ENCODE measurements around the gene MDC1. TPM values are rescaled to one million over a fixed set of nuclear protein-coding genes. Genes with fewer than 3 reads are reported as not detected.
A peak's percentile ranks its signal among the peaks of the same experiment; 100 is the strongest.
"Not testable (repeated sequence)": the region's sequence is repeated elsewhere in the genome, so short reads cannot be mapped to it uniquely, and the experiment has no call there.

MDC1 gene
- total and polyA plus RNA-seq, 8 donors: 12.3 to 28.0 (median 15.5) TPM

- Histone ChIP-seq H3K27ac (peak overlapping the region; percentile 22 to 97 (median 68)), H3K9me3 (no peaks in the 10 kb centered on the region), H3K4me1 (peaks cover 8 to 12% (median 8%) of the 10 kb centered on the region in 3 donors), H3K27me3 (no peaks in the 10 kb centered on the region), H3K4me3 (peak overlapping the region; percentile 63 to 84 (median 84)), H3K36me3 (peaks cover 0 to 24% (median 11%) of the 10 kb centered on the region in 3 donors)
- WGBS, 2 donors: 23 to 27% methylated on average over 27 of the region's 27 CpGs
- DNase-seq: peak; percentile 70 to 94 (median 84)
- peak; percentile 13 to 36 (median 28) for ATAC-seq
- FAIRE-seq: no peak
- intact Hi-C loops (cut with DNase I): loop anchor here in 2 of 3 donors (2.0 to 10.0 kb wide), 3 partner anchors 40 to 178 kb away; no protein-coding TSS in a partner anchor
- TF ChIP-seq CTCF (IDR thresholded peaks at IDR 0.05): peak; percentile 90 to 97 (median 96)
These were observed 5.4 kb upstream of the MDC1 start for GRCh38 chr6:30722280-30723112.

DNA sequence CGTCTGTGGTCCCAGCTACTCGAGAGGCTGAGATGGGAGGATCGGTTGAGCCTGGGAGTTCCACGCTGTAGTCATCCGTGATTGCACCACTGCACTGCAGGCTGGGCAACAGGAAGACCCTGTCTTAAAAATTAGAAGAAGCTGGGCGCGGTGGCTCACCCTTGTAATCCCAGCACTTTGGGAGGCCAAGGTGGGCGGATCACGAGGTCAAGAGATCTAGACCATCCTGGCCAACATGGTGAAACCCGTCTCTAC lies 4.9 kb upstream of the MDC1 start:
- not testable (repeated sequence) for H3K9me3 ChIP-seq, FAIRE-seq, H3K27me3 ChIP-seq, ATAC-seq
- Histone ChIP-seq H3K4me3 (peak overlapping the region; percentile 63 to 84 (median 84)), H3K36me3 (peaks cover 0 to 24% (median 11%) of the 10 kb centered on the region in 3 donors), H3K27ac (peak overlapping the region; percentile 45 to 97 (median 71)), H3K4me1 (peaks cover 8 to 12% (median 8%) of the 10 kb centered on the region in 3 donors)
- 30 to 36% methylated on average over 10 of the region's 10 CpGs for WGBS, 2 donors
- intact Hi-C loops (cut with DNase I): loop anchor here in 2 of 3 donors (2.0 to 10.0 kb wide), 3 partner anchors 40 to 177 kb away; no protein-coding TSS in a partner anchor
- peak in 3 of 6 donors; percentile 25 to 51 (median 42) for DNase-seq

DNA sequence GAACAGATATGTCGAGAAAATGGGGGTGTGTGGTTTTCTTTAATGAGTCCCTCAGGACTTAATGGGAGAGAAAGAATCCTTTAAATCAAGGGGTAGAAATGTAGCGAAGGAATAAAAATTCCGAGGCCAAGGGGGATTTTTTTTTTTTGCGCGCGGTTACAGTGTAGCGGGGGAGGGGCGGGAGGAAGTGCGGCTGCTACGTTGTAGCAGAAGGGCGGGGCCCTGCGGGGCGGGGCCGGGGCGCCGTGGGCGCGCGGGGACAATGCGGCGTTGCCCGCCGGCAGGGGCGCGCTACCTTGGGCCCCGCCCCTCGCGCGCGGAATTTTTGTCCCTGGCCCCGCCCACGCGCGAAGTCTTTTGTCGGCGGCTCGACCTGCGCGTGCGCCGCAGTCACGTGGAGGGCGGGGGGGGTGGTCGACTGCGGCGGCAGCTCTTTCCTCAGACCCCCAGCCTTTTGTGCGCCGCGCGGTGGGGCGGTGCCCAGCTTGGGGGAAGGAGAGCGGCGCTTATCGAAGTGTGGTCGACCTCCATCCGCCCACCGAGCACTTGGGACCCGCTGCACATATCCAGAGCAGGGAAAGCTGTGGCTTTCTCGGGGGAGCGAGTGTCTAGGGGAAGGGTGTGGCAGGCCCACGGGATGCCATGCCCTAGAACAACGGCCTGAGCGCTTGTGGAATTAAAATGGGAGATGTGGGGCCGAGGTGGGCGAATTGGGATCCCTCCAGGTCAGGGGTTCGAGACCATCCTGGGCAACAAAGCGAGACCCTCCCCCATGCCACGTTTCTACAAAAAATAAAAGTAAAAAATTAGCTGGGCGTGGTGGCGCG lies 4.3 kb upstream of the MDC1 start:
- peaks cover 8 to 12% (median 8%) of the 10 kb centered on the region in 3 donors for H3K4me1 ChIP-seq
- no peak for FAIRE-seq

GRCh38 chr6:30720738-30721197 lies 3.7 kb upstream of the MDC1 start:
- WGBS, 2 donors: 0 to 1% methylated on average over 29 of the region's 29 CpGs
- H3K36me3 ChIP-seq: peaks cover 0 to 24% (median 11%) of the 10 kb centered on the region in 3 donors
- no peak for FAIRE-seq
- H3K27ac ChIP-seq: peak overlapping the region; percentile 79 to 97 (median 86)
- DNase-seq: peak; percentile 70 to 80 (median 75)
- peak overlapping the region; percentile 47 to 84 (median 84) for H3K4me3 ChIP-seq
- H3K9me3 ChIP-seq: no peaks in the 10 kb centered on the region
- TF ChIP-seq CTCF (IDR thresholded peaks at IDR 0.05): no peak
- no peaks in the 10 kb centered on the region for H3K27me3 ChIP-seq
- ATAC-seq: peak; percentile 17 to 35 (median 22)
- peaks cover 8 to 12% (median 8%) of the 10 kb centered on the region in 3 donors for H3K4me1 ChIP-seq
- intact Hi-C loops (cut with DNase I): loop anchor here in 2 of 3 donors (5.0 to 10.0 kb wide), 2 partner anchors 38 to 176 kb away; no protein-coding TSS in a partner anchor

More for the DNA sequence above, 4.3 kb upstream of the MDC1 start:
- H3K4me3 ChIP-seq: peak overlapping the region; percentile 63 to 84 (median 84)
- ATAC-seq (peak; percentile 70 to 80 (median 74)), DNase-seq (peak; percentile 87 to 95 (median 92))
- 3 to 5% methylated on average over 60 to 71 of the region's 71 CpGs for WGBS, 2 donors
- no peaks in the 10 kb centered on the region for H3K27me3 ChIP-seq
- peaks cover 0 to 24% (median 11%) of the 10 kb centered on the region in 3 donors for H3K36me3 ChIP-seq
- intact Hi-C loops (cut with DNase I): loop anchor here in 2 of 3 donors (2.0 to 10.0 kb wide), 3 partner anchors 39 to 177 kb away; no protein-coding TSS in a partner anchor
- peak overlapping the region; percentile 79 to 97 (median 86) for H3K27ac ChIP-seq
- TF ChIP-seq CTCF (IDR thresholded peaks at IDR 0.05): peak in 3 of 4 donors; percentile 42 to 49 (median 47)
- no peaks in the 10 kb centered on the region for H3K9me3 ChIP-seq

Measured in pancreas (tissue), 10 donors.